A673 (cell line): ENCODE results near the gene ETV1. TPM values are rescaled to one million over a fixed set of nuclear protein-coding genes. Genes with fewer than 3 reads are reported as not detected.

ENCODE experiments used
- BruUV-seq: library from RNA; stranded (reverse); fragments of 400-500 nt; replicated peaks from 2 replicates; lab custom pipeline; 2021; lab: Mats Ljungman, UMichigan
- CTCF ChIA-PET: fragments of 300-600 bp; sonication (Branson Sonifier 250); formaldehyde crosslinking; loops from one replicate; lab custom pipeline; 2022; ENCODE audit warnings: antibody characterized with exemption; lab: Charles Lee
- POLR2A ChIA-PET: fragments of 300-600 bp; sonication (Branson Sonifier 250); formaldehyde crosslinking; loops from one replicate; lab custom pipeline; 2022; ENCODE audit warnings: antibody characterized with exemption; ENCODE audit not compliant: low non-redundant PET; lab: Charles Lee
- DNase-seq: peaks from one replicate; pipeline ENCODE4 v3.0.0-alpha.2; 2015; ENCODE audit warnings: low spot score
- H3K27ac ChIP-seq: fragments of 200-600 bp; sonication (generic); 2 replicates; pipeline ENCODE4 v1.5.1; 2016; ENCODE audit warnings: mixed run types, low read depth, mild to moderate bottlenecking, mixed read lengths, antibody characterized with exemption, low read length; ENCODE audit not compliant: poor library complexity, severe bottlenecking
- H3K27me3 ChIP-seq: fragments of 200-600 bp; sonication (generic); replicated peaks from 2 replicates; pipeline ENCODE4 v1.6.1; 2017; ENCODE audit warnings: mixed run types, low read depth, mild to moderate bottlenecking, mixed read lengths, antibody characterized with exemption, low read length; ENCODE audit not compliant: insufficient read depth, poor library complexity
- H3K36me3 ChIP-seq: fragments of 200-600 bp; sonication (generic); 2 replicates; pipeline ENCODE4 v1.6.1; 2016; ENCODE audit warnings: mixed run types, mild to moderate bottlenecking, mixed read lengths, antibody characterized with exemption, low read length; ENCODE audit not compliant: insufficient read depth, poor library complexity, severe bottlenecking
- H3K4me1 ChIP-seq: fragments of 200-600 bp; sonication (generic); 2 replicates; pipeline ENCODE4 v1.6.1; 2017; ENCODE audit warnings: mixed run types, mild to moderate bottlenecking, mixed read lengths, antibody characterized with exemption, low read length; ENCODE audit not compliant: insufficient read depth, poor library complexity, severe bottlenecking
- H3K4me3 ChIP-seq: fragments of 200-600 bp; sonication (generic); 2 replicates; pipeline ENCODE4 v1.5.1; 2016; ENCODE audit warnings: low read depth, mixed run types, mild to moderate bottlenecking, mixed read lengths, low read length; ENCODE audit not compliant: poor library complexity, severe bottlenecking
- H3K9me3 ChIP-seq: fragments of 200-600 bp; sonication (generic); 2 replicates; pipeline ENCODE4 v1.6.1; 2016; ENCODE audit warnings: mixed run types, low read depth, mild to moderate bottlenecking, mixed read lengths, antibody characterized with exemption, low read length; ENCODE audit not compliant: poor library complexity, severe bottlenecking
- EZH2 ChIP-seq: fragments of 200-600 bp; sonication (generic); IDR thresholded peaks from 2 replicates; pipeline ENCODE4 v1.6.1; 2017; ENCODE audit warnings: borderline replicate concordance, low read depth, mild to moderate bottlenecking, mixed read lengths, antibody characterized with exemption, low read length; ENCODE audit not compliant: poor library complexity, severe bottlenecking
- intact Hi-C: fragments of 100-400 bp; cut with micrococcal nuclease; formaldehyde crosslinking; loops from one replicate; pipeline ENCODE4 v1.10.0; 2022; ENCODE audit not compliant: unreplicated experiment
- total RNA-seq: library from RNA; stranded (reverse); gene quantifications from 2 replicates; pipeline ENCODE4 v1.2.3, GENCODE V29; 2021
- TF ChIP-seq, protein P1 (sequence below): fragments of 300-800, 200-600 bp; sonication (generic); conservative IDR thresholded peaks from 2 replicates; pipeline ENCODE4 v1.5.1; 2017; ENCODE audit warnings: low read depth, mild to moderate bottlenecking, antibody characterized with exemption, low read length, moderate library complexity, mixed read lengths

ETV1 gene
- total RNA-seq, 1 experiment from 2014 or later, result 84.1 TPM

DNA sequence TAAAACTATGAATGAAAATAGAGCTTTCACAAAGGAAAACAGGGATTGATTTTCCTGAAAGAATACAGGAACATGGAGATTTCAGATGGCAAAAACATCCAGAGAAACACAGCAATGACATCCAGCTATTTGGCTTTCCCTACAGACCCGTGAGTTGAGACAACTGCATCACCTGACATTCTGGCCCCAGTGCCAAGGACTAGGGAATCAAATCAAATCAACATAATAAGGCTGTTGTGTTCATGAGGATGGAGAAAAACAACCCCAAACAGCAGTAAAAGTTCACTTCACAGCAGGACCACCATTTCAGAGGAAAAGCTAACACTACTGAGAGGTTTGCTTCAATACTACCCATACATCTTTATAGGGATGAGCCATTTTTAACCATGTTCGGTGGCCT is 25.5 kb downstream of the ETV1 start:
- ChIA-PET POLR2A (no interaction called here), CTCF (no interaction called here)
- no peak for TF ChIP-seq EZH2
- TF ChIP-seq, protein P1, sequence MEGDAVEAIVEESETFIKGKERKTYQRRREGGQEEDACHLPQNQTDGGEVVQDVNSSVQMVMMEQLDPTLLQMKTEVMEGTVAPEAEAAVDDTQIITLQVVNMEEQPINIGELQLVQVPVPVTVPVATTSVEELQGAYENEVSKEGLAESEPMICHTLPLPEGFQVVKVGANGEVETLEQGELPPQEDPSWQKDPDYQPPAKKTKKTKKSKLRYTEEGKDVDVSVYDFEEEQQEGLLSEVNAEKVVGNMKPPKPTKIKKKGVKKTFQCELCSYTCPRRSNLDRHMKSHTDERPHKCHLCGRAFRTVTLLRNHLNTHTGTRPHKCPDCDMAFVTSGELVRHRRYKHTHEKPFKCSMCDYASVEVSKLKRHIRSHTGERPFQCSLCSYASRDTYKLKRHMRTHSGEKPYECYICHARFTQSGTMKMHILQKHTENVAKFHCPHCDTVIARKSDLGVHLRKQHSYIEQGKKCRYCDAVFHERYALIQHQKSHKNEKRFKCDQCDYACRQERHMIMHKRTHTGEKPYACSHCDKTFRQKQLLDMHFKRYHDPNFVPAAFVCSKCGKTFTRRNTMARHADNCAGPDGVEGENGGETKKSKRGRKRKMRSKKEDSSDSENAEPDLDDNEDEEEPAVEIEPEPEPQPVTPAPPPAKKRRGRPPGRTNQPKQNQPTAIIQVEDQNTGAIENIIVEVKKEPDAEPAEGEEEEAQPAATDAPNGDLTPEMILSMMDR, result no peak
- intact Hi-C loops, result no loop called here
- H3K4me1 ChIP-seq, result no peaks in the 10 kb centered on the region
- no TSS peak for BruUV-seq
- DNase-seq, result no peak
- H3K4me3 ChIP-seq, result no peak overlapping the region
- H3K9me3 ChIP-seq, result no peaks in the 10 kb centered on the region
- H3K27ac ChIP-seq, result no peak overlapping the region
- H3K36me3 ChIP-seq, result no peaks in the 10 kb centered on the region
- H3K27me3 ChIP-seq, result no peaks in the 10 kb centered on the region

DNA sequence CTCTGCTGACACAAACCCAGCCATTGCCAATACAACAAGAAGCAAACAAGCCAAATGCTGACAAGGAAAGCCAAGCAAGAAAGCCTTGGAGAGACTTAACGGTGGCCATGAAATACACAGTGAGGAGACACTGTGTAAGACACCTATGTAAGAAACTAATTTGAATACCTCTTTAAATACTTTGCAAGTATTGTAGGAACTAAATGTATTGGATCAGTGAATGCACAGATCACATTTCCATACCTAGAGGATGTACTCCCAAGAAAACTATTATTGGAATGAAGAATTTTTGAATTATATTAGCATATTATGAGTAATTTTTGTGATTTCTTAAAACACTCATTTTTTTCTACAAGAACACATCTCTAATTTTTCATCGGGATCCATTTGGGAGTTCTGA is 34.0 kb downstream of the ETV1 start:
- CTCF ChIA-PET, result no interaction called here
- no peak for DNase-seq
- no TSS peak for BruUV-seq
- intact Hi-C loops, result no loop called here
- POLR2A ChIA-PET, result no interaction called here
- Histone ChIP-seq H3K36me3 (no peaks in the 10 kb centered on the region), H3K27me3 (no peaks in the 10 kb centered on the region), H3K4me3 (no peak overlapping the region), H3K4me1 (no peaks in the 10 kb centered on the region), H3K27ac (no peak overlapping the region), H3K9me3 (no peaks in the 10 kb centered on the region)
- no peak for TF ChIP-seq EZH2
- TF ChIP-seq, protein P1, result no peak

DNA sequence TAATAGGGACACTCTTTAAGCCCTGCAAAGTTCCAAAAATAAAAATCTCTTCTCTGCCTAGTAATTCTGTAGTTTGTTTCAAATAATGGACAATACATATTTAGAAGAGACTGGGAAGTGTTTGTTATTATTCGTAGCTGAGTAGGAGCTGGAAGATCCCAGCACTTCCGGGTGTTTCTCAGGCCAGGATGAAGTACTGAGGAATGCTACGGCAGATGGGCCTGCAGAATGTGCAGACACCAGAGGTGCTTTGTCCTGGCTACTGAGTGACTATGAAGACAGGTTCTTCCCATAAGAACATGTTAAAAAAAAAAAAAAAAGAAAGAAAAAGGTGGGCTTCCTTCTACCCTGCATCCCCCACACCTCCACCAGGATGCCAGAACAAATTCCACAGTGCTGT is 36.1 kb downstream of the ETV1 start:
- no peak overlapping the region for H3K4me3 ChIP-seq
- ChIA-PET POLR2A (no interaction called here), CTCF (no interaction called here)
- intact Hi-C loops, result no loop called here
- no peak for TF ChIP-seq EZH2
- TF ChIP-seq, protein P1, result no peak
- no peaks in the 10 kb centered on the region for H3K36me3 ChIP-seq
- DNase-seq, result no peak
- BruUV-seq, result no TSS peak
- H3K4me1 ChIP-seq, result peaks cover 3% of the 10 kb centered on the region
- no peaks in the 10 kb centered on the region for H3K9me3 ChIP-seq
- H3K27ac ChIP-seq, result no peak overlapping the region
- H3K27me3 ChIP-seq, result no peaks in the 10 kb centered on the region
